T-cell (primary cell): Measurements from ENCODE around the gene CDK13. TPM values are rescaled to one million over a fixed set of nuclear protein-coding genes. Genes with fewer than 3 reads are reported as not detected.

Source experiments
- ATAC-seq, 4 experiments: fragments of 200-7000 bp in 3 of 4; fragments of 150-1000 bp in 1 of 4; cut with Tn5 transposase; replicated peaks in 1 of 4; 1 replicate in 3 of 4; 2 replicates in 1 of 4; pipeline ENCODE4 v1.10.0; 2021; ENCODE audit warnings: moderate library complexity in 3 of 4, mild to moderate bottlenecking in 2 of 4, moderate number of reproducible peaks in 1 of 4
- CTCF ChIA-PET, 2 donors: fragments of 300-600 bp; sonication (Branson Sonifier 250); formaldehyde crosslinking; loops; one replicate each; lab custom pipeline; 2022; ENCODE audit warnings: antibody characterized with exemption in 2 of 2; lab: Charles Lee
- POLR2A ChIA-PET, 2 donors: fragments of 300-600 bp; sonication (Branson Sonifier 250); formaldehyde crosslinking; loops; one replicate each; lab custom pipeline; 2022; ENCODE audit warnings: antibody characterized with exemption in 2 of 2; lab: Charles Lee
- DNase-seq, 35 experiments: peaks; one replicate each; pipeline versions ENCODE4 v3.0.0 to v3.0.0-alpha.2; 2013 to 2023
- H3K27ac ChIP-seq: one replicate; pipeline ENCODE4 v1.5.1; 2013; ENCODE audit warnings: low read length
- H3K27me3 ChIP-seq, 2 experiments: replicated peaks in 1 of 2; 1 replicate in 1 of 2; 2 replicates in 1 of 2; pipeline versions ENCODE4 v1.6.1 to v1.7.0; 2013; ENCODE audit warnings: low read length in 1 of 2, mixed read lengths in 1 of 2; ENCODE audit not compliant: control insufficient read depth in 2 of 2, insufficient read depth in 2 of 2; ENCODE audit errors: extremely low read depth in 1 of 2
- H3K36me3 ChIP-seq, 2 donors: 1 replicate in 1 of 2; 2 replicates in 1 of 2; pipeline versions ENCODE4 v1.6.1 to v1.7.0; 2013; ENCODE audit warnings: low read length in 1 of 2; ENCODE audit not compliant: control insufficient read depth in 2 of 2, insufficient read depth in 1 of 2; ENCODE audit errors: extremely low read depth in 1 of 2
- H3K4me1 ChIP-seq, 2 experiments: 1 replicate in 1 of 2; 2 replicates in 1 of 2; pipeline versions ENCODE4 v1.6.1 to v1.7.0; 2013; ENCODE audit warnings: low read length in 2 of 2, mixed read lengths in 1 of 2; ENCODE audit not compliant: insufficient read depth in 2 of 2, control insufficient read depth in 1 of 2; ENCODE audit errors: extremely low read depth in 1 of 2
- H3K4me3 ChIP-seq, 2 donors: 1 replicate in 1 of 2; 2 replicates in 1 of 2; pipeline versions ENCODE4 v1.5.1 to v1.7.0; 2013; ENCODE audit warnings: mild to moderate bottlenecking in 2 of 2, low read length in 1 of 2, moderate library complexity in 1 of 2; ENCODE audit not compliant: control insufficient read depth in 1 of 2; ENCODE audit errors: extremely low read depth in 1 of 2
- H3K9me3 ChIP-seq: 2 replicates; pipeline ENCODE4 v1.7.0; 2013
- H3K27ac Mint-ChIP-seq, 2 donors: one replicate each; pipeline ENCODE4 v1.8.0; 2020 to 2021; ENCODE audit warnings: mild to moderate bottlenecking in 2 of 2, mixed read lengths in 2 of 2
- H3K27me3 Mint-ChIP-seq, 2 donors: one replicate each; pipeline ENCODE4 v1.8.0; 2021 to 2022; ENCODE audit warnings: mixed read lengths in 2 of 2
- H3K36me3 Mint-ChIP-seq: one replicate; pipeline ENCODE4 v1.8.0; 2021; ENCODE audit warnings: mixed read lengths
- H3K4me1 Mint-ChIP-seq, 3 donors: one replicate each; pipeline ENCODE4 v1.8.0; 2020 to 2022; ENCODE audit warnings: mixed read lengths in 3 of 3, mild to moderate bottlenecking in 1 of 3
- H3K4me3 Mint-ChIP-seq, 3 donors: one replicate each; pipeline ENCODE4 v1.8.0; 2020 to 2022; ENCODE audit warnings: mild to moderate bottlenecking in 3 of 3, mixed read lengths in 3 of 3, moderate library complexity in 3 of 3
- H3K9me3 Mint-ChIP-seq, 3 donors: one replicate each; pipeline ENCODE4 v1.8.0; 2020 to 2022; ENCODE audit warnings: mixed read lengths in 3 of 3
- WGBS: methylation state at CpG from one replicate; pipeline ENCODE4 v1.1.5; 2013; ENCODE audit warnings: missing lambda C conversion rate; ENCODE audit not compliant: insufficient coverage; 5-methylcytosine and 5-hydroxymethylcytosine counted together
- total RNA-seq, 35 experiments: library from RNA in 6 of 35; stranded (reverse) in 6 of 35; fragments of 120-200 nt in 1 of 35; gene quantifications; one replicate each; pipeline versions ENCODE4 v1.2.1 to v1.2.4 and lab custom pipeline; 2013 to 2026

The CDK13 gene
- total RNA-seq, 5 donors from 2014 or later (not counting 1 experiment from before 2014, with no cell fraction given) = 84.8 to 129 (median 89.6) TPM

DNA sequence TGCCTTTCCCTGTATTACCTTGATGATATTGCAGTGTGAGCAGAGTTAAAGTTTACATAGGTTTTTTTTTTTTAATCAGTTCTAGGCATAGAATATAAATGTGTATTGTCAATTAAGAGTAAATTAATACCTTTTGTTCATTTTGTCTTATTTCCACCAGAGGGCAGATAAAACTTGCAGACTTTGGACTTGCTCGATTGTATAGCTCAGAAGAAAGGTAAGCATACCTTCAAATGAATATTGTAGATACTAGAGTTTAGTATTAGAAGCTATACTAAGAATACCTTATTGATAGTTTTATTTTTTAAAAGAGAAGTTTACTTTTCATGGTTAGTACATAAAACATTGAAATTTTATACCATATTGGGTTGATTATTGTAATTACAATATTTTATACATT is 97.6 kb downstream of the CDK13 start:
- H3K36me3 ChIP-seq = peaks cover 0 to 17% of the 10 kb centered on the region in 2 donors
- no peak overlapping the region for H3K27ac ChIP-seq
- Mint-ChIP-seq H3K27ac (no peak overlapping the region), H3K36me3 (peaks cover 7% of the 10 kb centered on the region), H3K4me3 (no peak overlapping the region), H3K9me3 (no peaks in the 10 kb centered on the region), H3K4me1 (peaks cover 5 to 7% (median 7%) of the 10 kb centered on the region in 3 donors), H3K27me3 (no peaks in the 10 kb centered on the region)
- no peaks in the 10 kb centered on the region for H3K27me3 ChIP-seq
- no CpG with 5 or more reads among the region's 1 CpG for WGBS
- CTCF ChIA-PET = interaction anchor here (0.7 to 1.1 kb wide), 4 partner anchors 99 to 1640 kb away, joined by 3 to 7 read pairs (median 4); no protein-coding TSS in a partner anchor
- POLR2A ChIA-PET = interaction anchor here in 1 of 2 donors (0.5 kb wide), 1 partner anchor 27 kb away, joined by 3 read pairs; no protein-coding TSS in a partner anchor
- no peak overlapping the region for H3K4me3 ChIP-seq
- H3K4me1 ChIP-seq = no peaks in the 10 kb centered on the region
- no peak for ATAC-seq
- no peak for DNase-seq
- no peaks in the 10 kb centered on the region for H3K9me3 ChIP-seq

- no peaks in the 10 kb centered on the region for H3K9me3 Mint-ChIP-seq
- Histone ChIP-seq H3K4me1 (no peaks in the 10 kb centered on the region), H3K9me3 (no peaks in the 10 kb centered on the region), H3K27ac (no peak overlapping the region), H3K4me3 (no peak overlapping the region), H3K36me3 (peaks cover 0 to 16% of the 10 kb centered on the region in 2 donors), H3K27me3 (no peaks in the 10 kb centered on the region)
- ChIA-PET POLR2A (no interaction called here), CTCF (interaction anchor here (0.6 to 1.9 kb wide), 3 partner anchors 54 to 161 kb away, joined by 4 to 6 read pairs (median 5); no protein-coding TSS in a partner anchor)
- WGBS = 70% methylated on average over 2 of the region's 2 CpGs
- H3K27me3 Mint-ChIP-seq = no peaks in the 10 kb centered on the region
- H3K36me3 Mint-ChIP-seq = peaks cover 34% of the 10 kb centered on the region
- DNase-seq = no peak
- H3K4me3 Mint-ChIP-seq = no peak overlapping the region
- no peak overlapping the region for H3K27ac Mint-ChIP-seq
- no peak for ATAC-seq
- H3K4me1 Mint-ChIP-seq = peaks cover 6 to 23% (median 11%) of the 10 kb centered on the region in 3 donors
Measured at GRCh38 chr7:40057292-40057691, 107.2 kb downstream of the CDK13 start.

DNA sequence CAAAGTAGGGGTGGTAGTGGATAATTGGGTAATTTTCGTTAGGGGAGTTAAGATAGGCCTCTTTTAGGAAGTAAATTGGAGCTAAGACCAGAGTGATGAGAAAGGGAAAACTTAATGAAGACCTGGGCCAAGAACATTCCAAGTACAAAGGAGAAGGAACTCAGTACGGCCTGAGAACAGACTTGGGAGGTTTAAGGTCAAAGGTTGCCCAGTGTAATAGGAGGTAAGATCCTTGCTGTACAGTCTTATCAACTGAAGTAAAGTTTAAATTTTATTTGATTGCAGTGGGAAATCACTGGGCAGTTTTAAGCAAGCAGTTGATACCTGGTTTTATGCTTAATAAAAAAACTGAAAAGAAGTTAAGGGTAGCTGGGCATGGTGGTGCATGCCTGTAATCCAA is 108.0 kb downstream of the CDK13 start:
- H3K9me3 Mint-ChIP-seq = no peaks in the 10 kb centered on the region
- CTCF ChIA-PET = interaction anchor here (0.6 to 1.9 kb wide), 3 partner anchors 9 to 162 kb away, joined by 3 to 6 read pairs (median 4); no protein-coding TSS in a partner anchor
- H3K4me3 Mint-ChIP-seq = no peak overlapping the region
- peaks cover 41% of the 10 kb centered on the region for H3K36me3 Mint-ChIP-seq
- no peak overlapping the region for H3K27ac Mint-ChIP-seq
- H3K27ac ChIP-seq = no peak overlapping the region
- peaks cover 0 to 21% of the 10 kb centered on the region in 2 donors for H3K36me3 ChIP-seq
- DNase-seq (no peak), ATAC-seq (no peak)
- H3K4me1 ChIP-seq = no peaks in the 10 kb centered on the region
- no peaks in the 10 kb centered on the region for H3K9me3 ChIP-seq
- 100% methylated on average over 2 of the region's 2 CpGs for WGBS
- H3K4me1 Mint-ChIP-seq = peaks cover 3 to 17% (median 6%) of the 10 kb centered on the region in 3 donors
- H3K4me3 ChIP-seq = no peak overlapping the region
- no peaks in the 10 kb centered on the region for H3K27me3 Mint-ChIP-seq
- no peaks in the 10 kb centered on the region for H3K27me3 ChIP-seq
- POLR2A ChIA-PET = no interaction called here

GRCh38 chr7:40058636-40059035 is 108.6 kb downstream of the CDK13 start:
- H3K4me1 ChIP-seq = no peaks in the 10 kb centered on the region
- POLR2A ChIA-PET = interaction anchor here in 1 of 2 donors (0.6 kb wide), 1 partner anchor 16 kb away, joined by 7 read pairs; no protein-coding TSS in a partner anchor
- H3K27me3 ChIP-seq = no peaks in the 10 kb centered on the region
- H3K27me3 Mint-ChIP-seq = no peaks in the 10 kb centered on the region
- ATAC-seq (no peak), DNase-seq (no peak)
- CTCF ChIA-PET = interaction anchor here in 1 of 2 donors (0.7 to 1.9 kb wide), 2 partner anchors 163 to 313 kb away, joined by 3 to 4 read pairs; no protein-coding TSS in a partner anchor
- no peaks in the 10 kb centered on the region for H3K9me3 Mint-ChIP-seq
- H3K36me3 Mint-ChIP-seq = peaks cover 39% of the 10 kb centered on the region
- H3K9me3 ChIP-seq = no peaks in the 10 kb centered on the region
- no peak overlapping the region for H3K27ac ChIP-seq
- no peak overlapping the region for H3K27ac Mint-ChIP-seq
- H3K36me3 ChIP-seq = peaks cover 0 to 27% of the 10 kb centered on the region in 2 donors
- H3K4me3 ChIP-seq = no peak overlapping the region
- H3K4me1 Mint-ChIP-seq = peaks cover 3 to 17% (median 6%) of the 10 kb centered on the region in 3 donors
- H3K4me3 Mint-ChIP-seq = no peak overlapping the region

- no peak for ATAC-seq
- Histone ChIP-seq H3K4me3 (no peak overlapping the region), H3K4me1 (no peaks in the 10 kb centered on the region), H3K36me3 (peaks cover 0 to 28% of the 10 kb centered on the region in 2 donors), H3K27me3 (no peaks in the 10 kb centered on the region), H3K27ac (no peak overlapping the region), H3K9me3 (no peaks in the 10 kb centered on the region)
- ChIA-PET CTCF (interaction anchor here in 1 of 2 donors (0.7 to 1.9 kb wide), 2 partner anchors 163 to 313 kb away, joined by 3 to 4 read pairs; no protein-coding TSS in a partner anchor), POLR2A (interaction anchor here in 1 of 2 donors (0.6 kb wide), 1 partner anchor 17 kb away, joined by 7 read pairs; no protein-coding TSS in a partner anchor)
- 80% methylated on average over 1 of the region's 6 CpGs for WGBS
- H3K9me3 Mint-ChIP-seq = no peaks in the 10 kb centered on the region
- H3K4me1 Mint-ChIP-seq = peaks cover 3 to 17% (median 6%) of the 10 kb centered on the region in 3 donors
- DNase-seq = no peak
- no peaks in the 10 kb centered on the region for H3K27me3 Mint-ChIP-seq
- H3K36me3 Mint-ChIP-seq = peaks cover 39% of the 10 kb centered on the region
- no peak overlapping the region for H3K4me3 Mint-ChIP-seq
- H3K27ac Mint-ChIP-seq = peak overlapping the region in 1 of 2 donors; percentile 28
Measured at GRCh38 chr7:40059057-40059456, 109.0 kb downstream of the CDK13 start.

DNA sequence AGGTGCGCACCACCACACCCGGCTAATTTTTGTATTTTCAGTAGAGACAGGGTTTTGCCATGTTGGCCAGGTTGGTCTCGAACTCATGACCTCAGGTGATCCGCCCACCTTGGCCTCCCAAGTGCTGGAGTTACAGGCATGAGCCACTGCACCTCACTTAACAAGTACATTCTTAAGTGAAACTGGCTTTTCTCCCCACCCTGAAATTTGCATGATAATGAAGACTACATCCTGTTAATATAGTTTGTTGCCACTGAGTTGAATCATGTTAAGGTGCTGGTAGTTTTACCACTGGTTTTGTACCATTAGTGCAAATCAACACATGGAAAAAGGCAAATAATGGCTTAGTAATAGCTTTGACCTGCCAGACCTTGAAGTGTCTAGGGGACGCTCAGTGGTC is 122.2 kb downstream of the CDK13 start:
- no peaks in the 10 kb centered on the region for H3K4me1 ChIP-seq
- peaks cover 2 to 5% of the 10 kb centered on the region in 2 donors for H3K36me3 ChIP-seq
- Mint-ChIP-seq H3K9me3 (no peaks in the 10 kb centered on the region), H3K27me3 (no peaks in the 10 kb centered on the region), H3K27ac (no peak overlapping the region), H3K4me1 (peaks cover 0 to 2% (median 0%) of the 10 kb centered on the region in 3 donors), H3K36me3 (peaks cover 12% of the 10 kb centered on the region), H3K4me3 (no peak overlapping the region)
- 100% methylated on average over 2 of the region's 5 CpGs for WGBS
- CTCF ChIA-PET = no interaction called here
- ATAC-seq = no peak
- DNase-seq = no peak
- no peaks in the 10 kb centered on the region for H3K9me3 ChIP-seq
- no peak overlapping the region for H3K4me3 ChIP-seq
- no peak overlapping the region for H3K27ac ChIP-seq
- no peaks in the 10 kb centered on the region for H3K27me3 ChIP-seq
- POLR2A ChIA-PET = no interaction called here
